T follicular helper cell (primary cell): Measurements from ENCODE around the gene STK16.
A peak's percentile ranks its signal among the peaks of the same experiment; 100 is the strongest.
"Not testable (repeated sequence)": the region's sequence is repeated elsewhere in the genome, so short reads cannot be mapped to it uniquely, and the experiment has no call there.

Experiments
- DNase-seq: peaks from one replicate; pipeline ENCODE4 v3.0.0-alpha.2; 2020; ENCODE audit warnings: low read depth
- total RNA-seq, 2 experiments: gene quantifications; one replicate each; lab custom pipeline; 2026; lab: John Stamatoyannopoulos, UW

STK16 gene
- total RNA-seq = 18.8 to 19.2 reads per million in 2 experiments

DNA sequence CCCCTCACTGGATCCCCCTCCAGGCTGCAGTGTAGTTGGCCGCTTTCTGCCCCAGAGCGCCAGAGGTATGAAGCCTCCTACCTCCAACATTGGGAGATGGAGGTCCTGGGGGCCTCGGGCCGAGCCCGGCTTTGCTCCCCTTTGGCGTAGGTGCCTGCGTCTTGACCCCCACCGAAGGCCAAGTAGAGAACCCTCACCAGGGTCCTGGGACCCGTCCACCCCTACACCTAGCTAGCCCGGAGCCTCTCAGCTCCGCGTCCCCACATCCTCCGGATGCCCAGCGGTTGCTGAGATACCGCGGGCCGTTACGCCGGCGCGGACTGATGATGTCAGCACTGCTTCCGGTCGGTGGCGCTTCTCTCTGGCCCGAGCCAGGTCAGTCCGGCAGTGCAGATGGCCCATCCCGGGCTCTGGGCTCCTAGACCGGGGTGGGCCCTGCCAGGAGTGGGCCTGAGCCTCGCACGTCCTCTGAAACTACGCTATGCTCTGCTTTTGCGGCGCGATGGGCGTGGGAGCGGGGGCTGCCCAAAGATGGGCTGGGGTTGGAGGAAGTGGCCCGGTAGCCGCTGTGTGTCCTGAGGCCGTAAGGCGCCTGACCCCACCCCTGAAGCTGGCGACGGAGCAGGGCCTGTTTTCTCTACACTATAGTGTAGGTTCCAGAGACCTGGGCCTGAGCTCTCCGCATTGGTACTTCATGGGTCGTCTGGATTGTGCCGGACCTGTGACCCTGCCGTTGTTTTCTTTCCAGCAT is at the start of gene STK16, which contains the start of gene GLB1L:
STK16 (plus strand) TSS at position 332 of the 751 bp plus-strand sequence. CDS start 521 bp downstream, outside the sequence.
GLB1L (minus strand) TSS at position 297 of the 751 bp plus-strand sequence. CDS start 1,871 bp downstream, outside the sequence.
- peak; percentile 73 for DNase-seq

DNA sequence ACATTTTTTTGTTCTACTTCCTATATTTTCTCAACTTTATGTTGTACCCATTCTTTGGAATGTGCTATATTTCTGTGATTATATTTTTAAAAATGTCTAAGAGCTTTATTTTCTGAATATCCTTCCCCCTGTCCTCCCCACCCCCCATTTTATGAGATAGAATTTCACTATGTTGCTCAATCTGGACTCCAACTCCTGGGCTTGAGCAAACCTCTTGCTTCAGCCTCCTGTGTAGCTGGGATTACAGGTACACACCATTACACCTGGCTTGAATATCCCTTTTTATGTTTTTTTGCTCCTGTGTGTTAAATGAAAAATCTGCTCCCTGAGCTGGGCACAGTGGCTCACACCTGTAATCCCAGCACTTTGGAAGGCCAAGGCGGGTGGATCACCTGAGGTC is 47.9 kb upstream of the STK16 start:
- no peak for DNase-seq

DNA sequence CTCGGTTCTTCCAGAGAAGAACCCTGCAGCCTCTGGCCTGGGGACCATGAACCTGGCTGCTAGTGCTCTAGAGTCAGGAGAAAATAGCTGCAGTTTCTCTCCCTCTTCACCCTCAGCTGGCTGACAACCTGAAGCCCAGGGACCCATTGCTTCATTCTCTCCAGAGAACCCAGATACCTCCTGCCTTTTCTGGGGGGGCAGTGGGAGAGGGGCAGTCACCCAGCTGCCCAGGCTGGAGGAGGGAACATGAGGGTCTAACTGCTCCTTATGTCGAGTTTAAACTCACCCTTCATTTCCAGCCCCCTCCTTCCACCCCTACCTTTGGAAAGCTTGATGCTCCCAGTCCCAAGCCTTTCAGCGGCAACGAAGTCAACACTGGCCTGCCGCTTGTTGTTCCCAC is 46.3 kb upstream of the STK16 start:
- DNase-seq = no peak

DNA sequence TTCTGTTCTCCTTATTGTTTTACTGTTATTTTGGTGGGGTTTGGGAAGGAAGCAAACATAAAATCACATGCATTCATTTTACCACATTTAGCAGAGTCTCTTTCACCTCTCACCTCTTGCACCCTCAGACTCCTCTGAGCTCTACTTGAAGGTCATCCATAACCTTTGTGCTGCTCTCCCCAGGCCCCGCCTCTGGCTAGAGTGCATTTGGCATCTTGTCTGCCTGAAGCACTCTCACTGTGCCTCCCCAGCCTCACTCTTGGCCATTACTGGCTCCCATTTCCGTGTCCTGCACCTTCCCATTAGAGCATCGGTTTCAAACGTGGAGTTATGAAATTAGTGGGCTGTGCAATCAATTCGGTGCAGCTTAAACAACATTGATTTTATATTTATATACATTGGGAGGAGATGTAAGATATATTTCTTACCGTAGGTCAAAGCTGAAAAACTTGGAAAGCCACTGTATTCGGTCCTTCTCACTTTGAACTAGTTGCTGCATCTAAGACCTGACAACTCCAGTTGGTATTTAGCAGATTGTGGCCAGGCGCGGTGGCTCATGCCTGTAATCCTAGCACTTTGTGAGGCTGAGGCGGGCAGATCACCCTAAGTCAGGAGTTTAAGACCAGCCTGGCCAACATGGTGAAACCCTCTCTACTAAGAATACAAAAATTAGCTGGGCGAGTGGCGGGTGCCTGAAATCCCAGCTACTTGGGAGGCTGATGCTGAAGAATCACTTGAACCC is 45.6 kb upstream of the STK16 start:
- no peak for DNase-seq

- DNase-seq = not testable (repeated sequence)
These were observed 44.6 kb upstream of the STK16 start for GRCh38 chr2:219200502-219201326.

DNA sequence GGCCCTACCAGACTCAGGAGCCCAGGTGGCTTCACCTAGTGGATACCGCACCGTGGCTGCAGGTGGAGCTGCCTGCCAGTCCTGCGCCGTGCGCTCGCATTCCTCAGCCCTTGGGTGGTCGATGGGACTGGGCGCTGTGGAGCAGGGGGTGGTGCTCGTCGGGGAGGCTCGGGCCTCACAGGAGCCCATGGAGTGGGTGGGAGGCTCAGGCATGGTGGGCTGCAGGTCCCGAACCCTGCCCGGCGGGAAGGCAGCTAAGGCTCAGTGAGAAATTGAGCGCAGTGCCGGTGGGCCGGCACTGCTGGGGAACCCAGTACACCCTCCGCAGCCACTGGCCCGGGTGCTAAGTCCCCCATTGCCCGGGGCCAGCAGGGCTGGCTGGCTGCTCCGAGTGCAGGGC is 43.9 kb upstream of the STK16 start:
- not testable (repeated sequence) for DNase-seq

DNA sequence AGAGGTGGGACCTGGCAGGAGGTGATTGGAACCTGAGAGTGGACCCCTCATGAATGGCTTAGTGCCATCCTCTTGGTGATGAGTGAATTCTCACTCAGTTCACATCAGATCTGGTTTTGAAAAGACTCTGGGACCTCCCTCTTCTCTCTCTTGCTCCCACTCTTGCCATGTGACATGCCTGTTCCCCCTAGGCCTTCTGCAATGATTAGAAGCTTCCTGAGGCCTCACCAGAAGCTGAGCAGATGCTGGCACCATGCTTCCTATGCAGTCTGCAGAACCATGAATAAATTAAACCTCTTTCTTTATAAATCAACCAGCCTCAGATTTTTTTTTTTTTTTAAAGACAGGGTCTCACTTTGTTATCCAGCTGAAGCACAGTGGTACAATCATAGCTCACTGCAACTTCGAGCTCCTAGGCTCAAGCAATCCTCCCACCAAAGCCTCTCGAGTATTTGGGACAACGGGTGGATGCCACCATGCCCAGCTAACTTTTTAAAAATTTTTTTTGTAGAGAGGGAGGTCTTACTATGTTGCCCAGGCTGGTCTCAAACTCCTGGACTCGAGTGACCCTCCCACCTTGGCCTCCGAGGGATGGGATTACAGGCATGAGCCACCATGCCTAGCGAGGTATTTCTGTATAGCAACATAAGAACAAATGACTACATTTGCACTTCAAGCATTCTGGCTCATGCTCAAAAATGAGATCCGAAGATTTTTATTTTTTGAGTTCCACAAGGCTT is 40.7 kb upstream of the STK16 start:
- no peak for DNase-seq

GRCh38 chr2:219205165-219205538 is 40.1 kb upstream of the STK16 start:
- DNase-seq = no peak

- DNase-seq = no peak
These were observed 39.3 kb upstream of the STK16 start for GRCh38 chr2:219205981-219206327.

- peak; percentile 91 for DNase-seq
These were observed 38.7 kb upstream of the STK16 start, which contains the start of gene ZFAND2B for GRCh38 chr2:219206328-219207133. ZFAND2B (plus strand) TSS chr2:219206782; CDS start chr2:219206988, 206 bp downstream.

DNA sequence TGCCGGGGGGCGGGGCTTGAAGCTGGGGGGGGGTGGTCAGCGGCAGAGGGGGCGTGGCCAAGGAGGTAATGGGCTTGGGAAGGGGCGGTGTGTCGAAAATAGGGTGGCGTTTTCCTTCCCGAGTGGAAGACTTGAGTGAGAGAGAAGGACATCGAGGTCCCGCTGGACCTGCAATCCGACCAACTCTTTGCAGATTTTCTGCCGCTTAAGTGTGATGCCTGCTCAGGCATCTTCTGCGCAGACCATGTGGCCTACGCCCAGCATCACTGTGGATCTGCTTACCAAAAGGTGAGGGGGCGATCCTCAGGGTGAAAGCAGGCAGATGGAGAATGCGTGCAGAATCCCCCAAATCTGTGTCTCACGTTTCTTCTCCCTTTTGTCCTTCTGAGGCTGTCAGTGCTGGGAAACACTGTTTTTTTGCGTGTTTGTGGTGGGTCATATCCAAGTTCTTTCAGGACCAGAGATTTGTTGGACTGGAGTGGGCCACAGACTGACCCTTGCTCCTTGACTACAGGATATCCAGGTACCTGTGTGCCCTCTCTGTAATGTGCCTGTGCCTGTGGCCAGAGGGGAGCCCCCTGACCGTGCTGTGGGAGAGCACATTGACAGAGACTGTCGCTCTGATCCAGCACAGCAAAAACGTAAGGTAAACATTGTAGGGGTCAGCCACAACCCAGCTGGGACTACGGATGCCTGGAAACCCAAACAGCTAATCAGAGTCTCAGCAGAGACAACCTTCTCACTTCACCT is 38.0 kb upstream of the STK16 start:
- DNase-seq = no peak

- DNase-seq = no peak
These were observed 37.2 kb upstream of the STK16 start for GRCh38 chr2:219207884-219208740.

- DNase-seq = no peak
These were observed 35.8 kb upstream of the STK16 start for GRCh38 chr2:219209236-219210195.

DNA sequence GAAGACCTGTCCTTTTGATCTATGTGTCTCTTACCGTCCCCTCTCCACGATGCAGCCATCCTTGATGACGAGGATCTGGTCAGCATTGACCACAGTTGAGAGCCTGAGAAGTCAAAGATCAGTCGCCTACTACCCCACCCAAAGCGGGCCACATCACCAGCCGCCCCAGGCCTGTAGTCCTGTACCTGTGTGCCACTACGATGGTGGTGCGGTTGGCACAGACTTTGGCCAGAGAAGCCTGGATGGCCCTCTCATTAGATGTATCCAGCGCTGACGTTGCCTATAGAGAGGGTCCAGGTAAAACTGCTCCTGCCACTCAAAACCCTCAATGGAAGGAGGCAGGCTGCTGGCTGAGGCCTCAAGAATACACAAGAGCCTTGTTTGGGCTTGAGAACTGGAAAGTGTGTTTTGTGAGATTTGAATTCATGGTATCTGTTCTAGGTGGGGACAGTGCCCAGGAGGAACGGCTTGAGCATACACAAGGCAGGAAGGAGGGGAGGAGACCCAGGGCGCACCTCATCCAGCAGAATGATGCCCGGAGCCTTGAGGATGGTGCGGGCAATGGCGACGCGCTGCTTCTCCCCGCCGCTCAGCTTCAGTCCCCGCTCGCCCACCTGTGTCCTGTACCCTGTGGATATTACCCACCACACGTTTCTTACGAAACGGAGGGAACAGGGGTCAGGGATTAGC is 34.9 kb upstream of the STK16 start:
- no peak for DNase-seq

GRCh38 chr2:219210886-219211362 is 34.4 kb upstream of the STK16 start:
- DNase-seq = no peak

DNA sequence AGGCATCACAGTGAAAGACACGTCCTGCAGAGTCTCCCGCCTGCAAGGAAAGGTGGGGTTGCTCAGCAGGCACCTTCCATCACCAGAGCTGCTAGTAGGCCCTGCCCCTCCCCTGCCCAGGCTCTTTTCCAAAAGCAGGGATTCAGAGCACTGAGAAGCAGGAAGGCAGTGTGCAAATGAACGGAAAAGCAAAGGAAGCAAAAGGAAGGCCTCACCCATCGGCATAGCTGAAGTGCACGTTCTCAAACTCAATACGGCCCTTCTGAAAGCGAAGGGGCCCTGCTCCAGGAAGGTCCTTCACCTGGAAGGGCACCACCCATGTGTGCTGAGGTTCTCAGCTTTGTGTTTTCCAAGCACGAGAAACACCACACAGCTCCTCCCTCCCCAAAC is 32.3 kb upstream of the STK16 start:
- DNase-seq = no peak

DNA sequence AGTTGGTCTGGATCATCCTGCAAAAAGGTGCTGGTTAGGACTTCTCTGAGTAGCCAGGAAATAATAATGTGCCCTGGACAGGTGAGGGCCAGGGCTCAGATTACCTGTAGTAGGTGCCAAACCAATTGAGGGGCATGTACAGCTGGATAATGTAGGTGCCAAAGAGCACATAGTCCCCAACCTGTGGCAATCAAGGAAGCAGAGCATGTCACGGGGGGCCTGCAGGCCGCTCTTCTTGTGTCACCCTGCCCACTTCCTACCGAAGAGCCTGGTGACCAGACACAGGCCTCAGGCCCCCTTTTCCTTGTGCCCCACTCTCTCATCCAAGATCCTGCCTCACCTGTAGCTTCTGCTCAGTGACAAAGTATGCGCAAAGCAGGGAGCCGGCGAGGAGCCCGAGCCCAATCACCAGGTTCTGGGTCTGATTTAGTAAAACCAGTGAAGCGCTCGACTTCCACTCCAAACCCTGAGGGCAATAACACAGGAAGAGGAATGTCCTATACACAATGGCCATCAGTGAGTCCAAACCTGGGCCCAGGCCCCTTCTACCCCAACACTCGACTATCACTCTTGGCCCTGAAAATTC is 31.7 kb upstream of the STK16 start:
- no peak for DNase-seq
